Natural killer cell (primary cell): ENCODE results near the gene FNDC7. TPM values are rescaled to one million over a fixed set of nuclear protein-coding genes. Genes with fewer than 3 reads are reported as not detected.

Experiments
- ATAC-seq, 3 donors: fragments of 150-1000 bp in 2 of 3; fragments of 200-7000 bp in 1 of 3; cut with Tn5 transposase; 1 replicate in 1 of 3; 2 replicates in 2 of 3; pipeline ENCODE4 v1.10.0; 2021; ENCODE audit warnings: mild to moderate bottlenecking in 2 of 3, moderate library complexity in 2 of 3
- DNase-seq, 2 donors: peaks; one replicate each; pipeline versions ENCODE4 v3.0.0 to v3.0.0-alpha.2; 2013 to 2021; ENCODE audit warnings: mixed read lengths in 1 of 2
- H3K27ac ChIP-seq: one replicate; pipeline ENCODE4 v1.5.1; 2013; ENCODE audit warnings: mild to moderate bottlenecking, low read length
- H3K27me3 ChIP-seq: one replicate; pipeline ENCODE4 v1.6.1; 2013; ENCODE audit warnings: low read length; ENCODE audit not compliant: control insufficient read depth, insufficient read depth
- H3K36me3 ChIP-seq: one replicate; pipeline ENCODE4 v1.6.1; 2013; ENCODE audit warnings: low read length; ENCODE audit not compliant: control insufficient read depth, insufficient read depth
- H3K4me1 ChIP-seq: one replicate; pipeline ENCODE4 v1.6.1; 2013; ENCODE audit warnings: low read length; ENCODE audit not compliant: control insufficient read depth, insufficient read depth
- H3K4me3 ChIP-seq: one replicate; pipeline ENCODE4 v1.5.1; 2013; ENCODE audit warnings: low read length
- H3K9me3 ChIP-seq: one replicate; pipeline ENCODE4 v1.6.1; 2013; ENCODE audit warnings: low read length; ENCODE audit not compliant: control insufficient read depth, insufficient read depth
- H3K27ac Mint-ChIP-seq, 2 donors: one replicate each; pipeline ENCODE4 v1.8.0; 2022; ENCODE audit warnings: mild to moderate bottlenecking in 2 of 2, mixed read lengths in 2 of 2, moderate library complexity in 1 of 2
- H3K27me3 Mint-ChIP-seq, 2 donors: one replicate each; pipeline ENCODE4 v1.8.0; 2022; ENCODE audit warnings: low read depth in 2 of 2, mixed read lengths in 2 of 2
- H3K36me3 Mint-ChIP-seq: one replicate; pipeline ENCODE4 v1.8.0; 2022; ENCODE audit warnings: mixed read lengths
- H3K4me1 Mint-ChIP-seq, 2 donors: one replicate each; pipeline ENCODE4 v1.8.0; 2022; ENCODE audit warnings: mixed read lengths in 2 of 2
- H3K4me3 Mint-ChIP-seq: one replicate; pipeline ENCODE4 v1.8.0; 2022; ENCODE audit warnings: mild to moderate bottlenecking, moderate library complexity, mixed read lengths
- H3K9me3 Mint-ChIP-seq, 2 donors: one replicate each; pipeline ENCODE4 v1.8.0; 2022; ENCODE audit warnings: mixed read lengths in 2 of 2
- CTCF ChIP-seq: fragments of 200-600 bp; IDR thresholded peaks from one replicate; pipeline ENCODE4 v1.8.0; 2022; ENCODE audit warnings: antibody characterized with exemption
- WGBS: methylation state at CpG from one replicate; pipeline ENCODE4 v1.1.7; 2013; ENCODE audit warnings: missing lambda C conversion rate; ENCODE audit not compliant: insufficient coverage; 5-methylcytosine and 5-hydroxymethylcytosine counted together
- intact Hi-C: fragments of 100-400 bp; cut with micrococcal nuclease; formaldehyde crosslinking; loops from one replicate; pipeline ENCODE4 v1.14.2; 2022
- total RNA-seq, 4 donors: library from RNA; stranded (reverse); fragments of 120-200 nt in 1 of 4; gene quantifications; one replicate each; pipeline versions ENCODE4 v1.2.3 to v1.2.4, GENCODE V29; 2013 to 2022

Gene FNDC7
- total RNA-seq, result under 1 TPM in 2 of 3 donors, not detected in 1; 0.14 to 0.43 TPM
- total RNA-seq (2013), result 0.09 TPM

- Mint-ChIP-seq H3K27ac (no peak within 1 kb of the TSS), H3K4me3 (no peak within 1 kb of the TSS), H3K36me3 (no peaks in the 10 kb centered on the region), H3K4me1 (peaks cover 6 to 13% of the 10 kb centered on the region in 2 donors), H3K27me3 (peaks cover 0 to 2% of the 10 kb centered on the region in 2 donors), H3K9me3 (no peaks in the 10 kb centered on the region)
- no peak for DNase-seq
- no peak for TF ChIP-seq CTCF
- Histone ChIP-seq H3K4me1 (no peaks in the 10 kb centered on the region), H3K36me3 (no peaks in the 10 kb centered on the region), H3K27me3 (no peaks in the 10 kb centered on the region), H3K4me3 (no peak within 1 kb of the TSS), H3K9me3 (no peaks in the 10 kb centered on the region), H3K27ac (no peak within 1 kb of the TSS)
- ATAC-seq, result no peak
- WGBS, result 58% methylated on average over 6 of the region's 9 CpGs
- intact Hi-C loops, result no loop called here
These were observed at the start of gene FNDC7 for GRCh38 chr1:108712606-108713150. Gene FNDC7, plus strand, starts transcription at chr1:108712908. Its CDS starts 26 bp downstream, at chr1:108712934.

GRCh38 chr1:108663074-108663473 lies 49.6 kb upstream of the FNDC7 start:
- Mint-ChIP-seq H3K9me3 (no peaks in the 10 kb centered on the region), H3K27ac (peak overlapping the region in 1 of 2 donors; percentile 96), H3K4me1 (peaks cover 18 to 40% of the 10 kb centered on the region in 2 donors), H3K27me3 (no peaks in the 10 kb centered on the region), H3K36me3 (no peaks in the 10 kb centered on the region), H3K4me3 (no peak overlapping the region)
- DNase-seq (no peak), ATAC-seq (no peak)
- no peaks in the 10 kb centered on the region for H3K36me3 ChIP-seq
- TF ChIP-seq CTCF, result no peak
- intact Hi-C loops, result no loop called here
- H3K27me3 ChIP-seq, result no peaks in the 10 kb centered on the region
- no peaks in the 10 kb centered on the region for H3K9me3 ChIP-seq
- H3K4me3 ChIP-seq, result no peak overlapping the region
- 94% methylated on average over 2 of the region's 2 CpGs for WGBS
- no peak overlapping the region for H3K27ac ChIP-seq
- H3K4me1 ChIP-seq, result peaks cover 19% of the 10 kb centered on the region

GRCh38 chr1:108664481-108664880 lies 48.2 kb upstream of the FNDC7 start:
- H3K4me3 ChIP-seq, result no peak overlapping the region
- no peak for ATAC-seq
- Mint-ChIP-seq H3K4me1 (peaks cover 15 to 39% of the 10 kb centered on the region in 2 donors), H3K27ac (no peak overlapping the region), H3K36me3 (no peaks in the 10 kb centered on the region), H3K4me3 (no peak overlapping the region), H3K9me3 (no peaks in the 10 kb centered on the region), H3K27me3 (no peaks in the 10 kb centered on the region)
- no peak overlapping the region for H3K27ac ChIP-seq
- no peak for TF ChIP-seq CTCF
- H3K9me3 ChIP-seq, result no peaks in the 10 kb centered on the region
- intact Hi-C loops, result no loop called here
- H3K27me3 ChIP-seq, result no peaks in the 10 kb centered on the region
- peaks cover 16% of the 10 kb centered on the region for H3K4me1 ChIP-seq
- no peak for DNase-seq
- 84% methylated on average over 6 of the region's 6 CpGs for WGBS
- H3K36me3 ChIP-seq, result no peaks in the 10 kb centered on the region

- H3K4me1 Mint-ChIP-seq, result peaks cover 9 to 34% of the 10 kb centered on the region in 2 donors
- no CpG with 5 or more reads among the region's 2 CpGs for WGBS
These were observed 47.6 kb upstream of the FNDC7 start for GRCh38 chr1:108665067-108665466.

More at GRCh38 chr1:108665067-108665466, 47.6 kb upstream of the FNDC7 start:
- Mint-ChIP-seq H3K36me3 (no peaks in the 10 kb centered on the region), H3K27ac (no peak overlapping the region), H3K4me3 (no peak overlapping the region), H3K9me3 (no peaks in the 10 kb centered on the region), H3K27me3 (no peaks in the 10 kb centered on the region)
- Histone ChIP-seq H3K36me3 (no peaks in the 10 kb centered on the region), H3K27ac (no peak overlapping the region), H3K4me3 (no peak overlapping the region), H3K4me1 (peaks cover 15% of the 10 kb centered on the region), H3K27me3 (no peaks in the 10 kb centered on the region), H3K9me3 (no peaks in the 10 kb centered on the region)
- intact Hi-C loops, result no loop called here
- no peak for ATAC-seq
- TF ChIP-seq CTCF, result no peak
- DNase-seq, result no peak
